Erythroblast (primary cell): ENCODE measurements around the gene HOPX.

Experiments used
- GATA1 ChIP-seq: IDR thresholded peaks from 2 replicates; pipeline ENCODE4 v1.6.1; 2011; ENCODE audit warnings: low read depth, mild to moderate bottlenecking, control low read depth, low read length, moderate library complexity
- POLR2A ChIP-seq: IDR thresholded peaks from 2 replicates; pipeline ENCODE4 v1.6.1; 2011; ENCODE audit warnings: mild to moderate bottlenecking, low read length

- no peak for TF ChIP-seq POLR2A
- TF ChIP-seq GATA1: no peak
Measured at GRCh38 chr4:56681853-56682525, 893 bp upstream of the HOPX start.
